ENCODE data around the gene GNB5. TPM values are rescaled to one million over a fixed set of nuclear protein-coding genes. Genes with fewer than 3 reads are reported as not detected.

Gene GNB5
- polyA plus RNA-seq, 2 donors: 5.1 to 8.7 TPM

DNA sequence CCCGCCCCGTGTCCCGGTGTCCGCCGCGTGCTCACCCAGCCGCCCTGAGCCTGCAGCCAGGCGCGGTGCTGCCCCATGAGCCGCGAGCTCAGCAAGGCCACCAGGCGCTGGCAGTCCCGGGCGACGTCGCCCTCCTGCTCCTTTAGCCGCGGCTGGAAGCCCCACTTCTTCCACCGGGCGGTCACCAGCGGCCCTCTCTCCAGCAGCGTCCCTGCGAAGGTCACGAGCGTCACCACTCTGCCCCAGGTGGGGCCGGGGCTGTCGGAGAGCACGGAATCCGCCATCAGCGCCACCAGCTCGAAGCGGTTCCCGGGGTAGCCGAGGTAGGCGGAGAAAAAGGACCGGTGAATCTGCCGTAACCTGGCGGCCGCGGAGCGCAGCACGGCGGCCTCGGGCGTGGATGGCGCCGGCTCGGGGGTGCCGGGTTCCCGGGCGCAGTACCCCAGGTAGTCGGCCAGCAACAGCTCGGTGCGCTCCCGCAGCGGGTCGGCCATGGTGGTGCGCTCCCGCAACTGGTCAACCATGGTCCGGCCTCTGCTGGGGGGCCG is 78.9 kb downstream of the GNB5 start:
- Histone ChIP-seq H3K27ac (ENCODE audit: low read depth in 2 of 2, low read length in 1 of 2) (peak overlapping the region in 1 of 2 donors; percentile 30), H3K9me3 (ENCODE audit: control insufficient read depth in 2 of 2, insufficient read depth in 1 of 2, low read depth in 1 of 2, low read length in 1 of 2) (no peaks in the 10 kb centered on the region), H3K4me3 (ENCODE audit: low read depth in 1 of 2, low read length in 2 of 2) (peak overlapping the region; percentile 56 to 57), H3K36me3 (ENCODE audit: control insufficient read depth in 2 of 2, insufficient read depth in 2 of 2, low read length in 1 of 2) (no peaks in the 10 kb centered on the region), H3K27me3 (ENCODE audit: control insufficient read depth in 1 of 2, insufficient read depth in 2 of 2, low read length in 2 of 2) (no peaks in the 10 kb centered on the region), H3K4me1 (ENCODE audit: control insufficient read depth in 2 of 2, insufficient read depth in 2 of 2, low read length in 1 of 2) (no peaks in the 10 kb centered on the region)
- 2 to 6% methylated on average over 46 to 61 of the region's 61 CpGs for WGBS, 2 donors

DNA sequence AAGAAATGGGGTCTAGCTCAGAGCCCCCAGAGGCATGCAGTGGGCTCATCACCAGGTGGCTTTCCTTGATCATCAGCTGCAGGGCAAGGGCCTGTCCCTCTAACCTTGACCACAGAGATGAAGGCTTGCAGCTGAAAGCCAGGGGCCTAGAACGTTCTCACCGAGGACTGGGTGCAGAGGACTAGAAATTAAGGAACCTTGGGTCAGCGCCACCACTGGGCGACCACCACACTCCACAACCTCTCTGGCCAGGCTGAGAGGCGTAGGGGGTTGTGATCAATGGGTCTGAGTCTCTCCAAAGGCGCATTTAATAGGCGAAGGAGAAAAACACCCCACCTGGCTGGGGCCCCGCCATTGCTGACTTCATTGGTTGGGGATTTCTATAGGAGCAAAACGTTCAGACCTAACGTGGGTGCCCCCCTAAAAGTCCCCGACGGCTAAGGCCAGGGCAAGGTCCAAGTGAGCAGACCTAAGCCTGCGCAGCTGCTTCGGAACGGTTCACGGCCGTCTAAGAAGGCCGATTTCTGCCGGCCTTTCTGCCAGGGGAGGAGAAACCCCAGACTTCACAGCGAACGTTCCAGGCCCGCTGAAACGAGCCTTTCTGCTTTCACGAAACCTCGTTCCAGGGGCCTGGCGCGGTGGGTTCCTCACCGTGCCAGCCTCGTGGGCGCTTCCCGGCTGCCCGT is 79.5 kb downstream of the GNB5 start:
- peak overlapping the region; percentile 56 to 57 for H3K4me3 ChIP-seq (ENCODE audit: low read depth in 1 of 2, low read length in 2 of 2)
- peak overlapping the region in 1 of 2 donors; percentile 30 for H3K27ac ChIP-seq (ENCODE audit: low read depth in 2 of 2, low read length in 1 of 2)
- no peaks in the 10 kb centered on the region for H3K27me3 ChIP-seq (ENCODE audit: control insufficient read depth in 1 of 2, insufficient read depth in 2 of 2, low read length in 2 of 2)
- H3K9me3 ChIP-seq (ENCODE audit: control insufficient read depth in 2 of 2, insufficient read depth in 1 of 2, low read depth in 1 of 2, low read length in 1 of 2): no peaks in the 10 kb centered on the region
- no peaks in the 10 kb centered on the region for H3K4me1 ChIP-seq (ENCODE audit: control insufficient read depth in 2 of 2, insufficient read depth in 2 of 2, low read length in 1 of 2)
- no peaks in the 10 kb centered on the region for H3K36me3 ChIP-seq (ENCODE audit: control insufficient read depth in 2 of 2, insufficient read depth in 2 of 2, low read length in 1 of 2)
- 43 to 49% methylated on average over 32 of the region's 32 CpGs for WGBS, 2 donors

DNA sequence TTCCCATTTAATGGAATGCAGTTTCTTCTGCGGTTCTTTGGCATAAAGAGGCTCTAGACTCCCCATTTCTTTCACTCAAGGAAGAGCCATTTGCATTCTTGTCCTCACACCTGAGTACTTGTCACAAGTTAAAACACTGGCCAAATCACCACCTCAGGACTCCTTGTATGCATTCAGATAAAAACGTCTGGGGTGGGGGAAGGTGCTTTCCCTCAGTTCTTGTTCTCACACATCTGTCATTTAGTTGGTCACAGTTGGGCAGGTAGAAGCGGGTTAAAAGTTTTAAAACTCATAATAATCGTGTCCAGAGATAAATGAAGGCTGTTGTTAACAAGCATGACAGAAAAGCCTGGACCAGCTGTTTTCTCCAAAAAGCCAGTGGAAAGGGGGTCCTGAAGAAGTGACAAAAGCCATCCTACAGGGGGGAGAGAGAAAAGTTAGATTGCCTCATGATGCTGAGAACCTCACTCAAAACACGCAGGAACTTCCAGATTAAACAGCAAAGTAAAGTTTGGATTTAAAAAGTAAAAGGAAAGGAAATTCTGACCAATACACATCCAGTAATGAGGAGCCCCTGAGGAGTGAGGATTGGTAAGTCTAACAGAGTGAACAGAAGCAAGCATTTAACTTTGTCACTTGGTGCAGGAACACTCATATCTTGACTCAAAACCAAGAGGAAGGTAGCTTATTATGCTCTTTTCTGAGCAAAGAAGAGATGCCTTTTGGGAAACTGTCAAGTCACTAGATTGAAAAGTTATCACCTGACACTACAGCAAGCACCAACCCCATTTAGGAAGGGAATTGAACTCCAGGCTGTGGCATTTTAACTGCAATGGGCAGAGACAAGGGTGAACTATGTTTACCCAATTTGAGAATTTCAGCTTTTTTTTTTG is 81.4 kb downstream of the GNB5 start:
- no peaks in the 10 kb centered on the region for H3K27me3 ChIP-seq (ENCODE audit: control insufficient read depth in 1 of 2, insufficient read depth in 2 of 2, low read length in 2 of 2)

DNA sequence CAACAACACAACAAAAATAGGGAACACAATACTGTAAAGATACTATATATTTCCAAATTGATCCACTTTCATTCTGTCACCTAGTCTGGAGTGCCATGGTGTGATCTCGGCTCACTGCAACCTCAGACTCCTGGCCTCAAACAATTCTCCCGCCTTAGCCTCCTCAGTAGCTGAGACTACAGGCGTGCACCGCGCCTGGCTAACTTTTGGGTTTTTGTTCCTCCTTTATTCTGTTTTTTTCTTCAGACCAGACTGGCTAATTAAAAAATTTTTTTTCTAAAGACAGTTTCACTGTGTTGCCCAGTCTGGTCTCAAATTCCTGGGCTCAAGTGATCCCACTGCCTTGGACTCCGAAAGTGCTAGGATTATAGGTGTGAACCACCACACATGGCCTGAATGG is 84.0 kb downstream of the GNB5 start:
- no peaks in the 10 kb centered on the region for H3K4me1 ChIP-seq (ENCODE audit: control insufficient read depth in 2 of 2, insufficient read depth in 2 of 2, low read length in 1 of 2)
- no peak overlapping the region for H3K27ac ChIP-seq (ENCODE audit: low read depth in 2 of 2, low read length in 1 of 2)
- no peaks in the 10 kb centered on the region for H3K36me3 ChIP-seq (ENCODE audit: control insufficient read depth in 2 of 2, insufficient read depth in 2 of 2, low read length in 1 of 2)
- no peak overlapping the region for H3K4me3 ChIP-seq (ENCODE audit: low read depth in 1 of 2, low read length in 2 of 2)
- 97% methylated on average over 6 of the region's 6 CpGs for WGBS, 2 donors
- no peaks in the 10 kb centered on the region for H3K9me3 ChIP-seq (ENCODE audit: control insufficient read depth in 2 of 2, insufficient read depth in 1 of 2, low read depth in 1 of 2, low read length in 1 of 2)
- no peaks in the 10 kb centered on the region for H3K27me3 ChIP-seq (ENCODE audit: control insufficient read depth in 1 of 2, insufficient read depth in 2 of 2, low read length in 2 of 2)

More for the DNA sequence above, 81.4 kb downstream of the GNB5 start:
- H3K27ac ChIP-seq (ENCODE audit: low read depth in 2 of 2, low read length in 1 of 2): no peak overlapping the region
- WGBS, 2 donors: 65 to 68% methylated on average over 5 of the region's 5 CpGs
- H3K9me3 ChIP-seq (ENCODE audit: control insufficient read depth in 2 of 2, insufficient read depth in 1 of 2, low read depth in 1 of 2, low read length in 1 of 2): no peaks in the 10 kb centered on the region
- no peaks in the 10 kb centered on the region for H3K4me1 ChIP-seq (ENCODE audit: control insufficient read depth in 2 of 2, insufficient read depth in 2 of 2, low read length in 1 of 2)
- H3K4me3 ChIP-seq (ENCODE audit: low read depth in 1 of 2, low read length in 2 of 2): no peak overlapping the region
- H3K36me3 ChIP-seq (ENCODE audit: control insufficient read depth in 2 of 2, insufficient read depth in 2 of 2, low read length in 1 of 2): no peaks in the 10 kb centered on the region

DNA sequence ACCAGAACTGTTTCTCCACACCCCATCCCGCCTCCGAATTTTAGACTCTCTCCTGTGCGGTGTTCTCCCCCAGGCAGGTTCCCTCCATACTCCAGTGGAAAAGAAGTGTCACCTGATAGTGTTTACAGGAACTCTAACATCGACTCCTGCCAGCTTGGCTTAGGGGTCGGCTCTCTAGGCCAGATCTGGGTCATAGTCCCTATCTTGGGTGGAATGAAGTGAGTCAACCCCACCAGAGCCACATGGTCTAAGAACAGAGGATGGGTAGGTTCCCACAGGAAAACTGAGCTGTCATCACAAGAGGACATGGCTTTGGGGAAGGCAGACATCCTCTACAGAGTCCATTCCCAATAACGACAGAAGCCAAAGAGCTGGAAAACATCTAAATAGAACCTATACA is 84.6 kb downstream of the GNB5 start:
- Histone ChIP-seq H3K36me3 (ENCODE audit: control insufficient read depth in 2 of 2, insufficient read depth in 2 of 2, low read length in 1 of 2) (no peaks in the 10 kb centered on the region), H3K4me1 (ENCODE audit: control insufficient read depth in 2 of 2, insufficient read depth in 2 of 2, low read length in 1 of 2) (no peaks in the 10 kb centered on the region), H3K4me3 (ENCODE audit: low read depth in 1 of 2, low read length in 2 of 2) (no peak overlapping the region), H3K27me3 (ENCODE audit: control insufficient read depth in 1 of 2, insufficient read depth in 2 of 2, low read length in 2 of 2) (no peaks in the 10 kb centered on the region), H3K9me3 (ENCODE audit: control insufficient read depth in 2 of 2, insufficient read depth in 1 of 2, low read depth in 1 of 2, low read length in 1 of 2) (no peaks in the 10 kb centered on the region), H3K27ac (ENCODE audit: low read depth in 2 of 2, low read length in 1 of 2) (no peak overlapping the region)
- 70 to 75% methylated on average over 6 of the region's 6 CpGs for WGBS, 2 donors

DNA sequence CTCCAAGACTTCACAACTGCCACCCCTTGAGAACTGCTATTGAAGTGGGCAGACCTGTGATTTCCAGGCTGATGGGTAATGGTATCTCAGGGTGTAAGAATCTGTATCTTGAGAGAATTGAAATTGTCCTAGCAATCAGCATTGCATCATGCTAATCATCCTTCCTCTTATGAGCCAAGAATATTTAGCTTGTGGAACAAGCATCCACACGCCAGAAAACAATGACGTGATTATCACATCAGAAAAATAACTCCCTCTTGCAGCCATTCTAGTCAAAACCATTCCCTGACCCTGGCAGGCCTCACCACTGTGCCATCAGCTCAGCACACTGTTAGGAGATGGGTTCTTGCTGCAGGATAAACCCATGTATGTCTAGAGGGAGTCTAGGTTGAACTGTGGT is 85.3 kb downstream of the GNB5 start:
- no peaks in the 10 kb centered on the region for H3K4me1 ChIP-seq (ENCODE audit: control insufficient read depth in 2 of 2, insufficient read depth in 2 of 2, low read length in 1 of 2)
- no peaks in the 10 kb centered on the region for H3K27me3 ChIP-seq (ENCODE audit: control insufficient read depth in 1 of 2, insufficient read depth in 2 of 2, low read length in 2 of 2)
- H3K4me3 ChIP-seq (ENCODE audit: low read depth in 1 of 2, low read length in 2 of 2): no peak overlapping the region
- no peak overlapping the region for H3K27ac ChIP-seq (ENCODE audit: low read depth in 2 of 2, low read length in 1 of 2)
- H3K36me3 ChIP-seq (ENCODE audit: control insufficient read depth in 2 of 2, insufficient read depth in 2 of 2, low read length in 1 of 2): no peaks in the 10 kb centered on the region
- H3K9me3 ChIP-seq (ENCODE audit: control insufficient read depth in 2 of 2, insufficient read depth in 1 of 2, low read depth in 1 of 2, low read length in 1 of 2): no peaks in the 10 kb centered on the region
- WGBS, 2 donors: 62 to 86% methylated on average over 2 of the region's 2 CpGs

DNA sequence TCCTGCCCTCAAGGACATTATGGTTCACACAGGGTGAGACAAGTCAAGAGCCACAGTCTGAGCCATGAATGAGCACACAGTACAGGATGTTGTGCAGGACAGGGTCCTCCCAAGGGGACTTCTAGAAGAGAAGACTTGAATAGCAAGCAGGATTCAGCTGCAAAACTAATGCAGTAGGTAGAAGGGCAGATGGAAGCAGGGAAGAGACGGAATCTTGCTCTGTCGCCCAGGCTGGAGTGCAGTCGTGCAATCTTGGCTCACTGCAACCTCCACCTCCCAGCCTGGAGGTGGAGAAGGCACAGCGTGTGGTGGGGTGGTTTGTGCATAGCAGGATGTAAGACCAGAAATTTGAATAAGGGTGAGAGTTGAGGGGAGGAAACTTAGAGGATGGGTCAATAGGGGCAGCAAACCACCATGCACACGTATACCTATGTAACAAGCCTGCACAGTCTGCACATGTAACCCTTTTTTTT is 86.6 kb downstream of the GNB5 start:
- Histone ChIP-seq H3K9me3 (ENCODE audit: control insufficient read depth in 2 of 2, insufficient read depth in 1 of 2, low read depth in 1 of 2, low read length in 1 of 2) (no peaks in the 10 kb centered on the region), H3K27ac (ENCODE audit: low read depth in 2 of 2, low read length in 1 of 2) (no peak overlapping the region)
- 89 to 96% methylated on average over 5 of the region's 5 CpGs for WGBS, 2 donors

DNA sequence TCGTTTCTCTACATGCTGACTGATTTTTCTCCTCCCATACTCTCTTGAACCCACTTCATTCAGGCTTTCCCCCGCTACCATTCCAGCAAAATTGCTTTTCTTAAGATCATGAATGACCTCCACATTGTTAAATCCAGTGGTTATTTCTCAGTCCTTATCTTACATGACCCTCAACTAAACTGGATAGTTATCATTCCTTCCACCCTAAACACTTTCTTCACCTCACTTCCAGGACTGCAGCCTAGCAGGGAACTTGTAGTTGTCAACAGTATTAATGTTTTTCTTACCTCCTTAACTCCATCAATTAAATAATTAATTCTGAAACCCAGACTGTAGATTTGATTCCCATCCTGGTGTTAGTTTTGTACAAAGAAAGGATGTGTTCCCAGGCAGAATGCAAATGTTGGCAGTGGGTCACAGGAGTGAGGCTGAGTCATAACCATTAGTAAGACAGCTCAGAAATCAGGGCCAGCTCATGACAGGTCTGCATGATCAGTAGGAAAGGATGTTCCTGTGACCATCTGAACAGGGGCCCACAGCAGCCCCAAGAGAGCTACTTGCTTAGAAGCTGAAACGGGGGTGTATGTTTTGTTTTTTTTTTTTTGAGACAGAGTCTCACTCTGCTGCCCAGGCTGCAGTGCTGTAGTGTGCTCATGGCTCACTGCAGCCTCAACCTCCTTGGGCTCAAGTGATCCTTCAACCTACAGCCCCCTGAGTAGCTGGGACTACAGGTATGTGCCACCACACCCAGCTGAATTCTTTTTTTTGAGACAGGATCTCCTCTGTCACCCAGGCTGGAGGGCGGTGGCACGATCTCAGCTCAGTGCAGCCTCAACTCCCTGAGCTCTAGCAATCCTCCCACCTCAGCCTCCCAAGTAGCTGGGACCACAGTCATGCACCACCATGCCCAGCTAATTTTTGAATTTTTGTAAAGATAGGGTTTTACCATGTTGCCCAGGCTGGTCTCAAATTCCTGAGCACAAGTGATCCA is 87.7 kb downstream of the GNB5 start:
- Histone ChIP-seq H3K36me3 (ENCODE audit: control insufficient read depth in 2 of 2, insufficient read depth in 2 of 2, low read length in 1 of 2) (no peaks in the 10 kb centered on the region), H3K27ac (ENCODE audit: low read depth in 2 of 2, low read length in 1 of 2) (no peak overlapping the region), H3K4me1 (ENCODE audit: control insufficient read depth in 2 of 2, insufficient read depth in 2 of 2, low read length in 1 of 2) (no peaks in the 10 kb centered on the region), H3K9me3 (ENCODE audit: control insufficient read depth in 2 of 2, insufficient read depth in 1 of 2, low read depth in 1 of 2, low read length in 1 of 2) (no peaks in the 10 kb centered on the region), H3K27me3 (ENCODE audit: control insufficient read depth in 1 of 2, insufficient read depth in 2 of 2, low read length in 2 of 2) (no peaks in the 10 kb centered on the region), H3K4me3 (ENCODE audit: low read depth in 1 of 2, low read length in 2 of 2) (no peak overlapping the region)
- WGBS, 2 donors: 66 to 71% methylated on average over 5 of the region's 5 CpGs

More for the DNA sequence above, 86.6 kb downstream of the GNB5 start:
- Histone ChIP-seq H3K4me1 (ENCODE audit: control insufficient read depth in 2 of 2, insufficient read depth in 2 of 2, low read length in 1 of 2) (no peaks in the 10 kb centered on the region), H3K27me3 (ENCODE audit: control insufficient read depth in 1 of 2, insufficient read depth in 2 of 2, low read length in 2 of 2) (no peaks in the 10 kb centered on the region), H3K36me3 (ENCODE audit: control insufficient read depth in 2 of 2, insufficient read depth in 2 of 2, low read length in 1 of 2) (no peaks in the 10 kb centered on the region), H3K4me3 (ENCODE audit: low read depth in 1 of 2, low read length in 2 of 2) (no peak overlapping the region)

DNA sequence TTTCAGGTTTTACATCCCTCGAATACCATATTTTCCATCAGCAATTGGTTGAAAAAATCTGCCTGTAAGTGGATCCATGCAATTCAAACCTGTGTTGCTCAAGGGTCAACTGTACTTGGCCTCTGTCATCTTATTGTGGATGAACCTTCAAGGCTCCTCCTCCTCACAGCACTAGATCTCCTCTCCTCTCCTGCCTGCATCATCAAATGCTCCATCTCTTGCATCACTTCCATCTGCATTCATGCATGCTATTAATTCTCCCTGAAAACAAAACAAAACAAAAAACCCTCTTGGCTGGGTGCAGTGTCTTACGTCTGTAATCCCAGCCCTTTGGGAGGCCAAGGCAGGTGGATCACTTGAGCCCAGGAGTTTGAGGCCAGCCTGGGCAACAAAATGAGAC is 88.7 kb downstream of the GNB5 start:
- 67 to 77% methylated on average over 2 of the region's 2 CpGs for whole genome bisulfite sequencing, 2 donors
- Histone ChIP-seq H3K4me3 (ENCODE audit: low read depth in 1 of 2, low read length in 2 of 2) (no peak overlapping the region), H3K36me3 (ENCODE audit: control insufficient read depth in 2 of 2, insufficient read depth in 2 of 2, low read length in 1 of 2) (no peaks in the 10 kb centered on the region), H3K27me3 (ENCODE audit: control insufficient read depth in 1 of 2, insufficient read depth in 2 of 2, low read length in 2 of 2) (no peaks in the 10 kb centered on the region), H3K9me3 (ENCODE audit: control insufficient read depth in 2 of 2, insufficient read depth in 1 of 2, low read depth in 1 of 2, low read length in 1 of 2) (no peaks in the 10 kb centered on the region), H3K4me1 (ENCODE audit: control insufficient read depth in 2 of 2, insufficient read depth in 2 of 2, low read length in 1 of 2) (no peaks in the 10 kb centered on the region), H3K27ac (ENCODE audit: low read depth in 2 of 2, low read length in 1 of 2) (no peak overlapping the region)
